ENCODE data around the gene ANAPC7. TPM values are rescaled to one million over a fixed set of nuclear protein-coding genes. Genes with fewer than 3 reads are reported as not detected.
"Not testable (repeated sequence)": the region's sequence is repeated elsewhere in the genome, so short reads cannot be mapped to it uniquely, and the experiment has no call there.

Gene ANAPC7
- total and polyA plus RNA-seq, 4 donors = 27.3 to 49.9 (median 41.9) TPM

DNA sequence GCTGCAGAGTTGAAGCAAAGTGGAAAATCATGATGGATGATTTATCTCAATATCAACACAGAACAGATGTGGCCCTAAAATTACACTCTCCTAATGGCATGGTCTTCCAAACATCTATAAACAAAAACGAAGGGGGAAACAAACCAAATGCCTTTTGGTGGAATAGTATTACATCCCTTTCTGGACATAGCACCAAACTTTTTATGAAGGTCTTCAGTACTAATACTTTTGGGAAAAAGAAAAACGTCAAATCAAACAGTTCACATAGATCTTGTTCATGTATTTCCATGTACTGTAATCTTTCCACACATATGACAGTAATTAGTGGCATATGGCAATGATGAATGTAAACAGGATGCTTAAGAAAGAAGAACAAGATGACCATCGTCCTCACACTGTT lies 22.9 kb upstream of the ANAPC7 start:
- TF ChIP-seq CTCF (IDR thresholded peaks at IDR 0.05; ENCODE audit: control extremely low read depth, extremely low read depth) = no peak
- ATAC-seq (ENCODE audit: insufficient read depth, low FRiP score) (no peak), DNase-seq (no peak)
- Histone ChIP-seq H3K9ac (ENCODE audit: insufficient read depth in 1 of 2, low read length in 2 of 2) (no peak overlapping the region), H3K27me3 (ENCODE audit: control insufficient read depth in 3 of 3, insufficient read depth in 3 of 3, low read length in 2 of 3) (no peaks in the 10 kb centered on the region), H3K4me3 (no peak overlapping the region), H3K9me3 (ENCODE audit: control insufficient read depth in 4 of 4, insufficient read depth in 3 of 4, low read length in 3 of 4) (no peaks in the 10 kb centered on the region), H3K27ac (ENCODE audit: low read depth in 1 of 2, low read length in 1 of 2) (no peak overlapping the region), H3K4me1 (ENCODE audit: control insufficient read depth in 5 of 5, insufficient read depth in 5 of 5, low read length in 5 of 5) (no peaks in the 10 kb centered on the region), H3K36me3 (ENCODE audit: control insufficient read depth in 4 of 4, insufficient read depth in 4 of 4, low read length in 4 of 4) (no peaks in the 10 kb centered on the region)
- 40 to 63% methylated on average over 3 of the region's 3 CpGs for WGBS, 2 donors

GRCh38 chr12:110424237-110424636 lies 20.7 kb upstream of the ANAPC7 start:
- Histone ChIP-seq H3K4me3 (no peak overlapping the region), H3K4me1 (ENCODE audit: control insufficient read depth in 5 of 5, insufficient read depth in 5 of 5, low read length in 5 of 5) (no peaks in the 10 kb centered on the region), H3K36me3 (ENCODE audit: control insufficient read depth in 4 of 4, insufficient read depth in 4 of 4, low read length in 4 of 4) (no peaks in the 10 kb centered on the region), H3K27me3 (ENCODE audit: control insufficient read depth in 3 of 3, insufficient read depth in 3 of 3, low read length in 2 of 3) (no peaks in the 10 kb centered on the region), H3K9me3 (ENCODE audit: control insufficient read depth in 4 of 4, insufficient read depth in 3 of 4, low read length in 3 of 4) (no peaks in the 10 kb centered on the region), H3K27ac (ENCODE audit: low read depth in 1 of 2, low read length in 1 of 2) (no peak overlapping the region), H3K9ac (ENCODE audit: insufficient read depth in 1 of 2, low read length in 2 of 2) (no peak overlapping the region)
- ATAC-seq (ENCODE audit: insufficient read depth, low FRiP score) = no peak
- WGBS, 2 donors = 68 to 92% methylated on average over 3 of the region's 3 CpGs
- TF ChIP-seq CTCF (IDR thresholded peaks at IDR 0.05; ENCODE audit: control extremely low read depth, extremely low read depth) = no peak
- DNase-seq = no peak

GRCh38 chr12:110421701-110422100 lies 18.2 kb upstream of the ANAPC7 start:
- WGBS, 2 donors = 80 to 86% methylated on average over 4 of the region's 4 CpGs
- Histone ChIP-seq H3K4me3 (no peak overlapping the region), H3K36me3 (ENCODE audit: control insufficient read depth in 4 of 4, insufficient read depth in 4 of 4, low read length in 4 of 4) (no peaks in the 10 kb centered on the region), H3K27me3 (ENCODE audit: control insufficient read depth in 3 of 3, insufficient read depth in 3 of 3, low read length in 2 of 3) (no peaks in the 10 kb centered on the region), H3K9me3 (ENCODE audit: control insufficient read depth in 4 of 4, insufficient read depth in 3 of 4, low read length in 3 of 4) (no peaks in the 10 kb centered on the region), H3K27ac (ENCODE audit: low read depth in 1 of 2, low read length in 1 of 2) (no peak overlapping the region), H3K4me1 (ENCODE audit: control insufficient read depth in 5 of 5, insufficient read depth in 5 of 5, low read length in 5 of 5) (no peaks in the 10 kb centered on the region), H3K9ac (ENCODE audit: insufficient read depth in 1 of 2, low read length in 2 of 2) (no peak overlapping the region)
- ATAC-seq (ENCODE audit: insufficient read depth, low FRiP score) (no peak), DNase-seq (no peak)
- no peak for TF ChIP-seq CTCF (IDR thresholded peaks at IDR 0.05; ENCODE audit: control extremely low read depth, extremely low read depth)

GRCh38 chr12:110421159-110421661 lies 17.7 kb upstream of the ANAPC7 start:
- Histone ChIP-seq H3K9ac (ENCODE audit: insufficient read depth in 1 of 2, low read length in 2 of 2) (no peak overlapping the region), H3K4me3 (no peak overlapping the region), H3K27ac (ENCODE audit: low read depth in 1 of 2, low read length in 1 of 2) (no peak overlapping the region), H3K27me3 (ENCODE audit: control insufficient read depth in 3 of 3, insufficient read depth in 3 of 3, low read length in 2 of 3) (no peaks in the 10 kb centered on the region), H3K4me1 (ENCODE audit: control insufficient read depth in 5 of 5, insufficient read depth in 5 of 5, low read length in 5 of 5) (no peaks in the 10 kb centered on the region), H3K36me3 (ENCODE audit: control insufficient read depth in 4 of 4, insufficient read depth in 4 of 4, low read length in 4 of 4) (no peaks in the 10 kb centered on the region), H3K9me3 (ENCODE audit: control insufficient read depth in 4 of 4, insufficient read depth in 3 of 4, low read length in 3 of 4) (no peaks in the 10 kb centered on the region)
- ATAC-seq (ENCODE audit: insufficient read depth, low FRiP score) (no peak), DNase-seq (no peak)
- TF ChIP-seq CTCF (IDR thresholded peaks at IDR 0.05; ENCODE audit: control extremely low read depth, extremely low read depth) = no peak
- WGBS, 2 donors = 59 to 77% methylated on average over 3 of the region's 3 CpGs

DNA sequence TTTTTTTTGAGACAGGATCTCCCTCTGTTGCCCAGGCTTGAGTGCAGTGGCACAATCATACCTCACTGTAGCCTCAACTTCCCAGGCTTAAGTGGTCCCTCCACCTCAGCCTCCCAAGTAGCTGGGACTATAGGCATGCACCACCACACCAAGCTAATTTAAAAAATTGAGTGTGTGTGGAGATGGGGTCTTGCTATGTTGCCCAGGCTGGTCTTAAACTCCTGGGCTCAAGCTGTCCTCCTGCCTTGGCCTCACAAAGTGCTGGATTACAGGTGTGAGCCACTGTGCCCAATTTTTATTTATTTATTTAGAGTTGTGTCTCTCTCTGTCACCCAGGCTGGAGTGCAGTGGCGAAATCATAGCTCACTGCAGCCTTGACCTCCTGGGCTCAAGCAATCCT lies 17.1 kb upstream of the ANAPC7 start:
- H3K4me1 ChIP-seq (ENCODE audit: control insufficient read depth in 5 of 5, insufficient read depth in 5 of 5, low read length in 5 of 5); DNase-seq; H3K9me3 ChIP-seq (ENCODE audit: control insufficient read depth in 4 of 4, insufficient read depth in 3 of 4, low read length in 3 of 4); H3K36me3 ChIP-seq (ENCODE audit: control insufficient read depth in 4 of 4, insufficient read depth in 4 of 4, low read length in 4 of 4); ATAC-seq (ENCODE audit: insufficient read depth, low FRiP score); H3K27me3 ChIP-seq (ENCODE audit: control insufficient read depth in 3 of 3, insufficient read depth in 3 of 3, low read length in 2 of 3); H3K27ac ChIP-seq (ENCODE audit: low read depth in 1 of 2, low read length in 1 of 2); H3K4me3 ChIP-seq; H3K9ac ChIP-seq (ENCODE audit: insufficient read depth in 1 of 2, low read length in 2 of 2): not testable (repeated sequence)
- WGBS, 2 donors = 86 to 97% methylated on average over 1 of the region's 1 CpG

- not testable (repeated sequence) for H3K27ac ChIP-seq (ENCODE audit: low read depth in 1 of 2, low read length in 1 of 2); ATAC-seq (ENCODE audit: insufficient read depth, low FRiP score); H3K4me1 ChIP-seq (ENCODE audit: control insufficient read depth in 5 of 5, insufficient read depth in 5 of 5, low read length in 5 of 5); H3K27me3 ChIP-seq (ENCODE audit: control insufficient read depth in 3 of 3, insufficient read depth in 3 of 3, low read length in 2 of 3); H3K9me3 ChIP-seq (ENCODE audit: control insufficient read depth in 4 of 4, insufficient read depth in 3 of 4, low read length in 3 of 4); H3K36me3 ChIP-seq (ENCODE audit: control insufficient read depth in 4 of 4, insufficient read depth in 4 of 4, low read length in 4 of 4); DNase-seq; H3K9ac ChIP-seq (ENCODE audit: insufficient read depth in 1 of 2, low read length in 2 of 2); H3K4me3 ChIP-seq
- WGBS, 2 donors = 49 to 54% methylated on average over 3 of the region's 3 CpGs
Observed at GRCh38 chr12:110417113-110417512, 13.6 kb upstream of the ANAPC7 start.

Data from lung (tissue), 12 donors.